ENCODE data around the gene NAXD.

The NAXD gene

DNA sequence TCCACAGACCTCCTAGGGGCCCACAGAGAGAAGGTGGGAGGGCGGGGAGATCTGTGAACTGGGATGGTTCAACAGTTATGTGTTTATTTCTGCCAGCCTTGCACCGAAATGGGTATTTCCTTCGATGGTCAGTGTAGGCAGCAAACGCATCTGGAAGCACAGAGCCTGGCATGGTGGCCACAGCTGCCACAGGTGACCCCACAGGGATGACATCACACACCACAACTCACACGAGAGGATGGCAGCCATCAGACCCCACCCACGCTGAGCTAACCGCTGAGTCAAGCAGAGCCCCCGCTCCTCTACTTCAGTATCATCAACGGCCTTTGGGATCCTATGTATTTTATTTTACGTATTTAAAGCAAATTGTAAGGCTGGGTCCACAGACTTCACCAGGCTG lies 37.4 kb downstream of the NAXD start:
- H3K27ac ChIP-seq (ENCODE audit: low read depth, low read length): no peak overlapping the region
- no peaks in the 10 kb centered on the region for H3K27me3 ChIP-seq (ENCODE audit: low read length)
- H3K79me2 ChIP-seq (ENCODE audit: insufficient read depth, low read length): peaks cover 5% of the 10 kb centered on the region; the same call in 1 of the 2 replicates
- H3K36me3 ChIP-seq (ENCODE audit: low read length): 0 out of 2 replicates have a peak, but pooled peaks cover 3% of the 10 kb centered on the region
- H3K4me2 ChIP-seq (ENCODE audit: low read depth, low read length, poor library complexity, severe bottlenecking): no peak overlapping the region
- H4K20me1 ChIP-seq (ENCODE audit: low read depth, low read length): no peaks in the 10 kb centered on the region; the same call in 1 of the 2 replicates
- no peaks in the 10 kb centered on the region for H3K9me2 ChIP-seq (replicated peaks; ENCODE audit: insufficient read depth, low read length)
- no peak overlapping the region for H3K4me3 ChIP-seq (ENCODE audit: insufficient read depth, low read length, poor library complexity, severe bottlenecking)
- H3K9ac ChIP-seq (ENCODE audit: low read length): no peak overlapping the region
- no peaks in the 10 kb centered on the region for H3K9me3 ChIP-seq (ENCODE audit: insufficient read depth, low read length)
- TF ChIP-seq, protein P1, sequence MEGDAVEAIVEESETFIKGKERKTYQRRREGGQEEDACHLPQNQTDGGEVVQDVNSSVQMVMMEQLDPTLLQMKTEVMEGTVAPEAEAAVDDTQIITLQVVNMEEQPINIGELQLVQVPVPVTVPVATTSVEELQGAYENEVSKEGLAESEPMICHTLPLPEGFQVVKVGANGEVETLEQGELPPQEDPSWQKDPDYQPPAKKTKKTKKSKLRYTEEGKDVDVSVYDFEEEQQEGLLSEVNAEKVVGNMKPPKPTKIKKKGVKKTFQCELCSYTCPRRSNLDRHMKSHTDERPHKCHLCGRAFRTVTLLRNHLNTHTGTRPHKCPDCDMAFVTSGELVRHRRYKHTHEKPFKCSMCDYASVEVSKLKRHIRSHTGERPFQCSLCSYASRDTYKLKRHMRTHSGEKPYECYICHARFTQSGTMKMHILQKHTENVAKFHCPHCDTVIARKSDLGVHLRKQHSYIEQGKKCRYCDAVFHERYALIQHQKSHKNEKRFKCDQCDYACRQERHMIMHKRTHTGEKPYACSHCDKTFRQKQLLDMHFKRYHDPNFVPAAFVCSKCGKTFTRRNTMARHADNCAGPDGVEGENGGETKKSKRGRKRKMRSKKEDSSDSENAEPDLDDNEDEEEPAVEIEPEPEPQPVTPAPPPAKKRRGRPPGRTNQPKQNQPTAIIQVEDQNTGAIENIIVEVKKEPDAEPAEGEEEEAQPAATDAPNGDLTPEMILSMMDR (IDR thresholded peaks at IDR 0.05; ENCODE audit: insufficient read depth, low read length, poor library complexity, severe bottlenecking): no peak
- TF ChIP-seq EZH2phosphoT487 (conservative IDR thresholded peaks at IDR 0.05; ENCODE audit: low read length): no peak
- no peaks in the 10 kb centered on the region for H3F3A ChIP-seq (ENCODE audit: insufficient read depth)
- H2AFZ ChIP-seq (ENCODE audit: low read depth, low read length, severe bottlenecking): no peak overlapping the region

GRCh38 chr13:110653271-110653670 lies 37.9 kb downstream of the NAXD start:
- TF ChIP-seq, protein P1 (IDR thresholded peaks at IDR 0.05; ENCODE audit: insufficient read depth, low read length, poor library complexity, severe bottlenecking): no peak
- TF ChIP-seq EZH2phosphoT487 (conservative IDR thresholded peaks at IDR 0.05; ENCODE audit: low read length): no peak
- Histone ChIP-seq H3K4me2 (ENCODE audit: low read depth, low read length, poor library complexity, severe bottlenecking) (no peak overlapping the region), H3K27me3 (ENCODE audit: low read length) (no peaks in the 10 kb centered on the region), H3K9ac (ENCODE audit: low read length) (no peak overlapping the region), H3K9me2 (replicated peaks; ENCODE audit: insufficient read depth, low read length) (no peaks in the 10 kb centered on the region), H3K27ac (ENCODE audit: low read depth, low read length) (no peak overlapping the region), H3K36me3 (ENCODE audit: low read length) (0 out of 2 replicates have a peak, but pooled peaks cover 3% of the 10 kb centered on the region), H3F3A (ENCODE audit: insufficient read depth) (no peaks in the 10 kb centered on the region), H3K9me3 (ENCODE audit: insufficient read depth, low read length) (no peaks in the 10 kb centered on the region), H2AFZ (ENCODE audit: low read depth, low read length, severe bottlenecking) (no peak overlapping the region), H4K20me1 (ENCODE audit: low read depth, low read length) (no peaks in the 10 kb centered on the region; the same call in 1 of the 2 replicates), H3K79me2 (ENCODE audit: insufficient read depth, low read length) (peaks cover 5% of the 10 kb centered on the region; the same call in 1 of the 2 replicates), H3K4me3 (ENCODE audit: insufficient read depth, low read length, poor library complexity, severe bottlenecking) (no peak overlapping the region)

DNA sequence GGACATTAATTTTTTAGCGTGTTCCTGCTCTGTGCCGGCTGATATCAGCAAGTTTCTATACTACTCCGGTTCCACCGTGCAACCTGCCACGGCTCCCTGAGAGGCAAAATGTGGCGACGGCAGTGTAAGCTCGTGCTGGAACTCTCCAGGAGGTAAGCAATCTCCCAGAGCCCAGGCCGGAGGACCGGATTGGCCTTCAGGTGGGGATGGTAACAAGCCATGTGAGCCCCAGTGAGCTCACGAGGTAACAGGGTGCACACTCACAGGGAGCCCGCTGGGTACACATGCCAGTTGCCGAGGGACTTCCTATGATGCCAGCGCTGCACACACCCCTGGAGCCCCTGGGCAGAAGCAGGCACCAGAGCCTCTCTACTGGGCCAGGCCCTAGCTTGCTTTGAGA lies 38.5 kb downstream of the NAXD start:
- Histone ChIP-seq H3K9ac (ENCODE audit: low read length) (no peak overlapping the region), H2AFZ (ENCODE audit: low read depth, low read length, severe bottlenecking) (no peak overlapping the region), H3F3A (ENCODE audit: insufficient read depth) (no peaks in the 10 kb centered on the region), H3K9me2 (replicated peaks; ENCODE audit: insufficient read depth, low read length) (no peaks in the 10 kb centered on the region), H3K4me3 (ENCODE audit: insufficient read depth, low read length, poor library complexity, severe bottlenecking) (no peak overlapping the region), H3K27ac (ENCODE audit: low read depth, low read length) (no peak overlapping the region), H3K9me3 (ENCODE audit: insufficient read depth, low read length) (no peaks in the 10 kb centered on the region), H3K36me3 (ENCODE audit: low read length) (0 out of 2 replicates have a peak, but pooled peaks cover 3% of the 10 kb centered on the region), H3K27me3 (ENCODE audit: low read length) (no peaks in the 10 kb centered on the region), H3K79me2 (ENCODE audit: insufficient read depth, low read length) (peaks cover 5% of the 10 kb centered on the region; the same call in 1 of the 2 replicates), H3K4me2 (ENCODE audit: low read depth, low read length, poor library complexity, severe bottlenecking) (no peak overlapping the region), H4K20me1 (ENCODE audit: low read depth, low read length) (no peaks in the 10 kb centered on the region; the same call in 1 of the 2 replicates)
- no peak for TF ChIP-seq EZH2phosphoT487 (conservative IDR thresholded peaks at IDR 0.05; ENCODE audit: low read length)
- TF ChIP-seq, protein P1 (IDR thresholded peaks at IDR 0.05; ENCODE audit: insufficient read depth, low read length, poor library complexity, severe bottlenecking): no peak

Data from SU-DHL-6 (cell line).